Cerebellar nuclear complex (tissue), 1 donor: ENCODE measurements around the gene R3HDM1.
"Not testable (repeated sequence)": the region's sequence is repeated elsewhere in the genome, so short reads cannot be mapped to it uniquely, and the experiment has no call there.

Source experiments
- DNase-seq, 2 experiments: peaks; one replicate each; lab custom pipeline; 2025; lab: John Stamatoyannopoulos, UW

The R3HDM1 gene

DNA sequence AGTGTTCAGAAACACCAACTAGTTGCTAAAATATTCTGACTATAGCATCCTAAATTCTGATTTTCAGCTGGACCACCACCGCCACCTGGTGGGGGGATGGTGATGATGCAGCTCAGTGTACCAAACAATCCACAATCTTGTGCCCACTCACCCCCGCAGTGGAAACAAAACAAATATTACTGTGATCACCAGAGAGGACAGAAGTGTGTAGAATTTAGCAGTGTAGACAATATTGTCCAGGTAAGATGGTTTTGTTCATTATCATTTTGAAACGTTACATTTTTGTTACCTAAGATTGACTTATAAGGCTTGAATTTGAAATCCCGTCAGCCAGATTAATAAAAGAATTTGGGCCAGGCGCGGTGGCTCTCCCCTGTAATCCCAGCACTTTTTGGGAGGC, 178.7 kb downstream of the R3HDM1 start:
- peak in 1 of 2 experiments; percentile 8 for DNase-seq

DNA sequence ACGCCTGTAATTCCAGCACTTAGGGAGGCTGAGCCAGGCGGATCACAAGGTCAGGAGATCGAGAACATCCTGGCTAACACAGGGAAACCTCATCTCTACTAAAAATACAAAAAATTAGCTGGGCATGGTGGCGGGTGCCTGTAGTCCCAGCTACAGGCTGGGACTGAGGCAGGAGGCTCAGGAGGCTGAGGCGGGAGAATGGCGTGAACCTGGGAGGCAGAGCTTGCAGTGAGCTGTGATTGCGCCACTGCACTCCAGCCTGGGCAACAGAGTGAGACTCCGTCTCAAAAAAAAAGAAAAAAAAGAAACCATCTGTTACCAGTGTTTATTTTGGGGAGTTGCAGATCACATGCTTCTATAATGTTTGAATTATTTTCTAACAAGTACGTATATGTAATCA, 183.8 kb downstream of the R3HDM1 start:
- DNase-seq, result not testable (repeated sequence)

DNA sequence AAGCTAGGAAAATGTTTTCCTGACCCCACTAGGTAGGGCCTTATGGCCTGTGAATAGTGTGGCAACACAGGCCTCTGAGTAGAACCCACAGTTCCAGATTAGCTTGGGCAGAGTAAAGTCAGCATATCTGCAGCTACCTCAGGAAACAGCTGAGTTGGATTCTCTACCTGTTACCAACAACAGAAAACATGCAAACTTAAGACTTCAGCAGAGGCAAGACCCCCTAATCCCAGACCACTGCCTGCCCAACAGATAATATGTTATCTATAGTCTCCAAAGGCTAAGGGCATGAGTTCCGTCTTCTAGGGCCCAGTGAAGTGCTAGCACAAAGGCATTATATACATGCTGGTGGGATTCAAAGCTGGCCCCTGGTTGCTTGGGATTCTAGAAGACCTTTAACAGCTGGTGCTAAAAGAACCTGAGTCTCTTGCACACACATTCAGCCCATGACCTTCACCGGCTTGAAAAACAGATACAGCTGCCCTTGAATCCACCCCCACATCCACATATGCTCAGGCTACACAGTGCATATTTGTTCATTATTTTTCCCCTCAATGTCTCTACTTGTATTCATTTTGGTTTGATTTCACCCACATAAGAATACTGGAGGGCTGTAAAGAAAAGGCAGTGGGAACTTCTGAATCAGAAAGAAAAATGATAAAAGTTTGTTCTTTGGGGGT, 196.9 kb downstream of the R3HDM1 start:
- no peak for DNase-seq

DNA sequence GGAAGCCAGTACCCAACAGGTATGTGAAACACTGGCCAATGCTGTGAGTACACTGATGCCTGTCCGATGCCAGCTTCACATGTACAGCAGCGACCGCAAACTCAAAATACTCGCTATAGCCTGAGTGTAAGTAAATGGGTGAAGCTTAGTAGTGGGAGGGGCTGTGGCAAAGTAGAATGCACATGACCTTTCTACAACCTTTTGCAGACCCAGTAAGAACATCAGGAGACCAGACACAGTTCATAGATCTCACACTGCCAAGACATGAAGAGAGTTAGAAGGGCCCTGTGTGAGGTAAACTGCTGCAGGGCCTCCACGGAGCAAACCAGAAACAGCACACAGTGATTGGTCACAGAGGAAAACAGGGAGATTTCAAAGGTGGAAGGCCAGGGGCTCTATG, 201.3 kb downstream of the R3HDM1 start:
- no peak for DNase-seq

DNA sequence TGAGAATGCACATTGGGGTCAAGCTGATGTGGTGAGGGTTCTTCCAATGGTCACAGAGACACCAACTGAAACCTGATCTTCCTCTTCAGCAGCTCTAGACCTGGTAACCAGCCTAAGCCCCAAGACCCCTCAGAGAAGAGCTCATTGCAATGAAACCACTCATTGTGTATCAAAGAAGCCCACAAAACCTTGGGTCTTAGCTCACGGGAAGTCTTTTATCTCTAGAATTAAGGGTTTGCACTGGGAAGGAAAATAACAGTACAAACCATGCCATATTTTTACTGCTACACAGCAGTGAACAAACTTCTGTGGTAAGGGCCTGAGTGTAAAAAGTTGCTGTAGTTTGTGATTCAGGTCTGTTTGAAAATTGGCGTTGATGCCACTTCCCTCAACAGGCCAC, 201.8 kb downstream of the R3HDM1 start:
- DNase-seq, result no peak

- no peak for DNase-seq
Measured at GRCh38 chr2:135736546-135736945, 205.3 kb downstream of the R3HDM1 start.

DNA sequence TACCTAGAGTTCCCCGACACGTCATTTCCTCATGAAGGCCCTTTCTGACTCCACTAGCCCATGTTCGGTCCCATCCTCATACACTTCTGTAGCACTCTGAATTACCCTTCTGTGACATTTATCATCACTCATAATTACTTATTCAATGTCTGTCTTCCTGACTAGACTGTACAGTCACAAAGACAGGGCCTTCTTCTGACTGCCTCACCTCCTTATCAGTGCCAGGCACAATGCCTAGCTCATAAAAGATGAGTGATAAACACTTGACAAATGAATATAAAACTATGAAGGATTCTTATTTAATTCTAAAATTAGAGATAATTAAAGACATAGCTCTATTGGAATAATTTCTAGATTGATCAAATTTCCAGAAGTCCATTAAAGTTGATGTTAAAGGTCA, 208.9 kb downstream of the R3HDM1 start:
- no peak for DNase-seq

- no peak for DNase-seq
Measured at GRCh38 chr2:135741043-135741394, 209.7 kb downstream of the R3HDM1 start.

GRCh38 chr2:135741395-135742324, 210.4 kb downstream of the R3HDM1 start, which contains the start of gene UBXN4:
UBXN4 (plus strand) TSS chr2:135741855; CDS start chr2:135741930, 75 bp downstream.
- DNase-seq, result peak; percentile 88 to 96

GRCh38 chr2:135742325-135742757, 211.1 kb downstream of the R3HDM1 start:
- DNase-seq, result no peak

DNA sequence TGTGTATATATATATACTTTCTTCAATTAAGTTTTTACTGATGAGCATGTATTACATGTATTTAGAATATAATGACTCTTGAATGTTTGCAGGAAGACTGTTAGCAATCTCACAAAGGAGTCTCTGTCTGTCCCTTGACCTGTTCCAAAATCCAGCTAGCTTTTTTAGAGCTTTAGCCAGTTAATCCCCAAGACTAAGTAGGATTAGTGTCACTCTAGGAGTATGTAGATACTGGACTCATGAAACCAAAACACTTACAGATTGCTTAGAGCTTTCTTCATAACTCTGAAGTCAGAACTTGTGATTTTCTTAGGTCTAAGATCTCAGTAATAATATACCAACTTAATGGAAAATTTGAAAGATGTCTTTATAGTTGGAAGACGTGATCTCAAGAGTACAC, 212.6 kb downstream of the R3HDM1 start:
- DNase-seq, result no peak

GRCh38 chr2:135744760-135745314, 213.6 kb downstream of the R3HDM1 start:
- DNase-seq, result no peak

DNA sequence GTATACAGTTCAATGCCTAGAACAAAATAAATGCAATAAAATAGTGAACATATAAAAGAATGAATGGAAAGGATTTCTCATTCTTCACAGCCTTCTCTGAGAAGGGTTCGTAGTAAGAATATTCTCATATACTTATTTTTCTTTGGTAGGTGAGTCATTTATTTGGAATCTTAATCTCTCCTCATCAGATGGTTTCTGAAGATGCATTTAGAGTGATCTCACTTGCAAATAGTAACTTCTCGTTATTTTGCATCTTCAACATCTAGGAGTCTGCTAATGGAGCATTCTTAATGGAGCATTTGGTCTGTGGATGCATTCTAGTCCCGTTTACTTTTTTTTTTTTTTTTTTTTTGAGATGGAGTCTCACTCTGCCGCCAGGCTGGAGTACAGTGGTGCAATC, 214.3 kb downstream of the R3HDM1 start:
- DNase-seq, result no peak

DNA sequence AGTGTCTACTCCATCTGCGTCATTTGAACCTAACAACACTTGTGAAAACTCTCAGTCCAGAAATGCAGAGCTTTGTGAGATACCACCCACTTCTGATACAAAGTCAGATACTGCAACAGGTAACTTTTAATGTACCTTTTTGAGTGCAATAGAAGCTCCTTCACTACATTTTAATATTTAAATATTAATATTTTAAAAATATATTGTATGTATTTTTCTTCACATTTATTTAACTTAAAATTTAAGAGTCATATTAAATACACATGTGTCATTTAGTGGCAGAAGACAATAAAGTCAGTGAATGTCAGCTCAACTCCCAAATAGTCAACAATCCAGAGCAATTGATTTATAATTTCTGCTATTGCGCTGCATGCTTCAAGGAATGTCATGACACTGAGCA, 224.3 kb downstream of the R3HDM1 start:
- no peak for DNase-seq

DNA sequence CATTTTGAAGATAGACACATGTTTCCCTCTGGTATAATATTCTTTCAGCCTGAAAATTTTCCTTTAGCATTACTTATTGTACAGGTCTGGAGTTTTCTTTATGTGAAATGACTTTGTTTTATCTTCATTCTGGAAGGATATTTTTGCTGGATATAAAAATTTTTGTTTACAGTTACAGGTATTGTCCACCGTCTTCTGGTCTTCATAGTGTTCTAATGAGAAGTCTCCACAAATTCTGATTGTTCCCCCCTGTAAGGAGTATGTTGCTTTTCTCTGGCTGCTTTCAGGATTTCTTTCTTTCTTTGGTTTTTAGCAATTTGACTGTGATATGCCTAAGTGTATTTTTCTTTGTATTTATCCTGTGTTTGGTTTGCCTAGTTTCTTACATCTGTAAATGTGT, 225.4 kb downstream of the R3HDM1 start:
- DNase-seq, result no peak

GRCh38 chr2:135762022-135762421, 230.7 kb downstream of the R3HDM1 start:
- no peak for DNase-seq

DNA sequence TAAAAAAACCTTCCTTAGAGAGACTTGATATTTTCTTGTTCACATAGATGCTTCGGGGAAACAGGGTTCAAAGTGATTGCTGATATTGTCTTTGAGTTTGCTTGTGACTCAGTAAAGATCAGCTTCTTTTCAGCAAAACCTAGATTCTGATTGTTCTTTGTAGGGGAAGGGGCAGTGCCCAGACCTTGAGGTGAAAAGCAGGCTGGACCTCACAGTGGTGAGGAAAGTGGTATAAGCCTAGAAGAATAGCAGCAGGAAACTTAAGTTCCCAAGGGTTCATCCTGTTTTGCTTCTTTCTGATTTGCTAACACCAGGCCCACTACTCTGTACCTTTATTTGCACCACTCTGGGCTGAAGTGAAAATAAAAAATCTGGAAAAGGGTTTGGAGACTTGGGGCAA, 231.2 kb downstream of the R3HDM1 start:
- DNase-seq, result no peak

DNA sequence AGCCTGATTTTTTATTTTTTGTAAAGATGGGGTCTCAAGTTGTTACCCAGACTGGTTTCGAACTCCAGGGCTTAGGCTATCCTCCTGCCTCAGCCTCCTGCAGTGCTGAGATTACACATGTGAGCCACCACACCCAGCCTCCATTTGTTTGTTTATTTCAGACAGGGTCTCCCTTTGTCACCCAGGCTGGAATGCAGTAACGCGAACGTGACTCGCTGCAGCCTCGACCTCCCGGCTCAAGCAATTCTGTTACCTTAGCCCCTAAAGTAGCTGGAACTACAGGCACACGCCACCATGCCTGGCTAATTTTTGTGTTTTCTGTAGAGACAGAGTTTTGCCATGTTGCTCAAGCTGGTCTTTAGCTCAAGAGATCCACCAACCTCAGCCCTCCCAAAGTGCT, 237.6 kb downstream of the R3HDM1 start:
- DNase-seq, result no peak

DNA sequence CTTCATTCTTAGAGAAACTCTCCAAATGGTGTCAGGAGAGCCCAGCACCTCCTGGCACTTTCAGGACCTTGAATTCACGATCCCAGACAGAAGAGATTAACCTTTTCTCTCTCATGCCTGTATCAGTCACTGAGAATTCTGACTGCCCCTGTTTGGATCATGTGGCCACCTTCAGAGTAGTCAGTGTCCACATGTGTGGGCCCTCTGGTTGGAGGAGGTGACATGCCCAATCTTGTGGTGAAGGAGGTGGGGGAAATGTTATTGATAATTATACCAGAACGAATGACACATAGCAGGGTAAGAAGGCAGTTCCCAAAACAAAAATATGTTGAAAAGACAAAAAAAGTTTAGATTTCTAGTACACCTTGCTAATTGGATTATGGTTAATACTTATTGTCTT, 242.0 kb downstream of the R3HDM1 start:
- no peak for DNase-seq

GRCh38 chr2:135773917-135774316, 242.6 kb downstream of the R3HDM1 start:
- no peak for DNase-seq
